Hematopoietic multipotent progenitor cell (in vitro differentiated cells): ENCODE measurements around the gene C16orf87. TPM values are rescaled to one million over a fixed set of nuclear protein-coding genes. Genes with fewer than 3 reads are reported as not detected.
"Not testable (repeated sequence)": the region's sequence is repeated elsewhere in the genome, so short reads cannot be mapped to it uniquely, and the experiment has no call there.

Experiments used
- DNase-seq, 3 donors: peaks; one replicate each; pipeline ENCODE4 v3.0.0-alpha.2; 2011 to 2015; ENCODE audit warnings: low read depth in 2 of 3, low spot score in 2 of 3
- total RNA-seq: library from RNA; depleted of rRNA; stranded (reverse); fragments of >200 nt; gene quantifications from one replicate; pipeline ENCODE4 v1.2.3, GENCODE V29; 2012

C16orf87 gene
- 3.5 TPM for total RNA-seq

GRCh38 chr16:46830902-46831647, at the start of gene C16orf87:
Gene C16orf87, minus strand, starts transcription at chr16:46831180. Its CDS starts 31 bp downstream, at chr16:46831149.
- peak; percentile 88 to 94 (median 92) for DNase-seq

GRCh38 chr16:46875243-46875642, 44.3 kb upstream of the C16orf87 start:
- no peak for DNase-seq

- DNase-seq: no peak
Observed at GRCh38 chr16:46873201-46873600, 42.2 kb upstream of the C16orf87 start.

- no peak for DNase-seq
Observed at GRCh38 chr16:46871597-46871996, 40.6 kb upstream of the C16orf87 start.

GRCh38 chr16:46868891-46869290, 37.9 kb upstream of the C16orf87 start:
- not testable (repeated sequence) for DNase-seq

- DNase-seq: not testable (repeated sequence)
Observed at GRCh38 chr16:46867486-46867885, 36.5 kb upstream of the C16orf87 start.

GRCh38 chr16:46866286-46866685, 35.3 kb upstream of the C16orf87 start:
- no peak for DNase-seq

- no peak for DNase-seq
Observed at GRCh38 chr16:46862555-46863447, 31.8 kb upstream of the C16orf87 start.

GRCh38 chr16:46859719-46860152, 28.8 kb upstream of the C16orf87 start:
- DNase-seq: no peak

GRCh38 chr16:46858151-46858550, 27.2 kb upstream of the C16orf87 start:
- DNase-seq: no peak

- peak in 2 of 3 donors; percentile 6 to 37 for DNase-seq
Observed at GRCh38 chr16:46857368-46857945, 26.5 kb upstream of the C16orf87 start.

GRCh38 chr16:46855389-46855788, 24.4 kb upstream of the C16orf87 start:
- DNase-seq: no peak

- DNase-seq: no peak
Observed at GRCh38 chr16:46854846-46855245, 23.9 kb upstream of the C16orf87 start.

- DNase-seq: peak; percentile 17 to 80 (median 61)
Observed at GRCh38 chr16:46853713-46854443, 22.9 kb upstream of the C16orf87 start.

- DNase-seq: no peak
Observed at GRCh38 chr16:46852130-46852529, 21.1 kb upstream of the C16orf87 start.

GRCh38 chr16:46850619-46851555, 19.9 kb upstream of the C16orf87 start:
- no peak for DNase-seq

- no peak for DNase-seq
Observed at GRCh38 chr16:46848768-46849764, 18.1 kb upstream of the C16orf87 start.

GRCh38 chr16:46845952-46846351, 15.0 kb upstream of the C16orf87 start:
- DNase-seq: no peak
